Activated CD8-positive, alpha-beta memory T cell treated with anti-CD3 and anti-CD28 coated beads, Interleukin-2, amount 10 ng/mL, durations not matched to agents 7 days and 5 days (primary cell): Measurements from ENCODE around the gene SP140. TPM values are rescaled to one million over a fixed set of nuclear protein-coding genes. Genes with fewer than 3 reads are reported as not detected.
A peak's percentile ranks its signal among the peaks of the same experiment; 100 is the strongest.
"Not testable (repeated sequence)": the region's sequence is repeated elsewhere in the genome, so short reads cannot be mapped to it uniquely, and the experiment has no call there.

Experiments
- ATAC-seq: fragments of 150-1000 bp; cut with Tn5 transposase; one replicate; pipeline ENCODE4 v1.10.0; 2021; ENCODE audit warnings: moderate library complexity
- CTCF ChIA-PET: fragments of 350-600 bp; sonication (Branson Sonifier 250); formaldehyde crosslinking; loops from one replicate; lab custom pipeline; 2021; ENCODE audit warnings: antibody characterized with exemption; lab: Charles Lee
- DNase-seq: peaks from one replicate; pipeline ENCODE4 v3.0.0-alpha.2; 2020
- H3K27ac Mint-ChIP-seq: one replicate; pipeline ENCODE4 v1.8.0; 2021; ENCODE audit warnings: mild to moderate bottlenecking, mixed read lengths
- H3K27me3 Mint-ChIP-seq: one replicate; pipeline ENCODE4 v1.8.0; 2021; ENCODE audit warnings: mixed read lengths
- H3K36me3 Mint-ChIP-seq: one replicate; pipeline ENCODE4 v1.8.0; 2021; ENCODE audit warnings: mild to moderate bottlenecking, mixed read lengths
- H3K4me1 Mint-ChIP-seq: one replicate; pipeline ENCODE4 v1.8.0; 2021; ENCODE audit warnings: mixed read lengths
- H3K4me3 Mint-ChIP-seq: one replicate; pipeline ENCODE4 v1.8.0; 2021; ENCODE audit warnings: mild to moderate bottlenecking, moderate library complexity, mixed read lengths
- H3K9me3 Mint-ChIP-seq: one replicate; pipeline ENCODE4 v1.8.0; 2022; ENCODE audit warnings: low read depth, mixed read lengths
- total RNA-seq, 2 experiments: library from RNA; stranded (reverse); gene quantifications; one replicate each; pipeline ENCODE4 v1.2.3, GENCODE V29; 2021

SP140 gene
- total RNA-seq, 2 experiments from 2014 or later, result 132 to 142 TPM

- Mint-ChIP-seq H3K36me3 (peaks cover 79% of the 10 kb centered on the region), H3K4me3 (peak overlapping the region; percentile 30), H3K4me1 (peaks cover 65% of the 10 kb centered on the region), H3K9me3 (no peaks in the 10 kb centered on the region), H3K27me3 (no peaks in the 10 kb centered on the region), H3K27ac (peak overlapping the region; percentile 67)
- DNase-seq (peak; percentile 79), ATAC-seq (peak; percentile 13)
- CTCF ChIA-PET, result interaction anchor here (0.7 to 2.1 kb wide), 3 partner anchors 9 to 11 kb away, joined by 3 to 7 read pairs (median 4); partner anchors contain the start of gene SP140
Observed at GRCh38 chr2:230216489-230216888, 9.0 kb upstream of the SP140 start.

GRCh38 chr2:230217424-230217823 lies 8.1 kb upstream of the SP140 start:
- ATAC-seq, result no peak
- Mint-ChIP-seq H3K4me3 (peak overlapping the region; percentile 97), H3K36me3 (peaks cover 71% of the 10 kb centered on the region), H3K27ac (peak overlapping the region; percentile 61), H3K9me3 (no peaks in the 10 kb centered on the region), H3K27me3 (no peaks in the 10 kb centered on the region), H3K4me1 (peaks cover 66% of the 10 kb centered on the region)
- no peak for DNase-seq
- CTCF ChIA-PET, result interaction anchor here (1.2 to 2.1 kb wide), 2 partner anchors 8 to 10 kb away, joined by 4 to 7 read pairs; partner anchors contain the start of gene SP140

- CTCF ChIA-PET, result interaction anchor here (1.0 kb wide), 1 partner anchor 384 kb away, joined by 3 read pairs; no protein-coding TSS in a partner anchor
- H3K36me3 Mint-ChIP-seq, result peaks cover 62% of the 10 kb centered on the region
Observed at GRCh38 chr2:230218421-230218820, 7.1 kb upstream of the SP140 start.

GRCh38 chr2:230219419-230220331 lies 5.9 kb upstream of the SP140 start, which contains the start of gene SP110:
Gene SP110 (minus strand): TSS chr2:230219984. CDS start chr2:230216927, 3,057 bp downstream.
- CTCF ChIA-PET, result interaction anchor here (1.0 to 1.4 kb wide), 3 partner anchors 8 to 383 kb away, joined by 3 to 6 read pairs (median 4); no protein-coding TSS in a partner anchor
- no peaks in the 10 kb centered on the region for H3K9me3 Mint-ChIP-seq
- peak; percentile 89 for ATAC-seq

More at GRCh38 chr2:230218421-230218820, 7.1 kb upstream of the SP140 start:
- Mint-ChIP-seq H3K4me1 (peaks cover 71% of the 10 kb centered on the region), H3K4me3 (peak overlapping the region; percentile 97), H3K27me3 (no peaks in the 10 kb centered on the region), H3K9me3 (no peaks in the 10 kb centered on the region), H3K27ac (peak overlapping the region; percentile 61)
- DNase-seq (no peak), ATAC-seq (no peak)

GRCh38 chr2:230220347-230220969 lies 5.1 kb upstream of the SP140 start:
- CTCF ChIA-PET, result interaction anchor here (1.4 kb wide), 2 partner anchors 7 to 10 kb away, joined by 3 to 6 read pairs; no protein-coding TSS in a partner anchor
- Mint-ChIP-seq H3K4me3 (peak overlapping the region; percentile 97), H3K9me3 (no peaks in the 10 kb centered on the region), H3K27me3 (no peaks in the 10 kb centered on the region), H3K36me3 (peaks cover 45% of the 10 kb centered on the region), H3K27ac (peak overlapping the region; percentile 94), H3K4me1 (peaks cover 77% of the 10 kb centered on the region)
- DNase-seq, result no peak
- ATAC-seq, result no peak

More at GRCh38 chr2:230219419-230220331, 5.9 kb upstream of the SP140 start, which contains the start of gene SP110:
- DNase-seq, result peak; percentile 93
- H3K27ac Mint-ChIP-seq, result peak within 1 kb of the TSS; percentile 94
- H3K4me3 Mint-ChIP-seq, result peak within 1 kb of the TSS; percentile 97
- H3K36me3 Mint-ChIP-seq, result peaks cover 50% of the 10 kb centered on the region
- no peaks in the 10 kb centered on the region for H3K27me3 Mint-ChIP-seq
- peaks cover 72% of the 10 kb centered on the region for H3K4me1 Mint-ChIP-seq

- CTCF ChIA-PET, result interaction anchor here (1.4 kb wide), 1 partner anchor 9 kb away, joined by 3 read pairs; no protein-coding TSS in a partner anchor
- Mint-ChIP-seq H3K36me3 (peaks cover 39% of the 10 kb centered on the region), H3K27me3 (no peaks in the 10 kb centered on the region), H3K4me1 (peaks cover 69% of the 10 kb centered on the region), H3K27ac (peak overlapping the region; percentile 60), H3K9me3 (no peaks in the 10 kb centered on the region), H3K4me3 (no peak overlapping the region)
- ATAC-seq (no peak), DNase-seq (no peak)
Observed at GRCh38 chr2:230221493-230221892, 4.0 kb upstream of the SP140 start.

- CTCF ChIA-PET, H3K4me3 Mint-ChIP-seq, DNase-seq, H3K9me3 Mint-ChIP-seq, H3K27me3 Mint-ChIP-seq, ATAC-seq: not testable (repeated sequence)
- Mint-ChIP-seq H3K27ac (peak overlapping the region; percentile 9), H3K36me3 (peaks cover 31% of the 10 kb centered on the region), H3K4me1 (peaks cover 61% of the 10 kb centered on the region)
Observed at GRCh38 chr2:230222829-230223228, 2.7 kb upstream of the SP140 start.

GRCh38 chr2:230224458-230224857 lies 1.1 kb upstream of the SP140 start:
- H3K36me3 Mint-ChIP-seq, result peaks cover 31% of the 10 kb centered on the region
- peak overlapping the region; percentile 92 for H3K4me3 Mint-ChIP-seq
- CTCF ChIA-PET, result interaction anchor here (1.1 kb wide), 1 partner anchor 97 kb away, joined by 3 read pairs; no protein-coding TSS in a partner anchor

GRCh38 chr2:230226051-230226551 lies 565 bp downstream of the SP140 start:
- DNase-seq, result peak; percentile 54
- H3K9me3 Mint-ChIP-seq, result peaks cover 9% of the 10 kb centered on the region
- peaks cover 73% of the 10 kb centered on the region for H3K4me1 Mint-ChIP-seq
- no peaks in the 10 kb centered on the region for H3K27me3 Mint-ChIP-seq
- H3K4me3 Mint-ChIP-seq, result peak overlapping the region; percentile 92
- CTCF ChIA-PET, result interaction anchor here (0.6 to 1.5 kb wide), 4 partner anchors 9 to 1168 kb away, joined by 3 to 7 read pairs (median 3); no protein-coding TSS in a partner anchor
- peaks cover 39% of the 10 kb centered on the region for H3K36me3 Mint-ChIP-seq
- peak overlapping the region; percentile 98 for H3K27ac Mint-ChIP-seq
- ATAC-seq, result peak; percentile 40

More at GRCh38 chr2:230224458-230224857, 1.1 kb upstream of the SP140 start:
- Mint-ChIP-seq H3K4me1 (peaks cover 66% of the 10 kb centered on the region), H3K27ac (peak overlapping the region; percentile 98), H3K27me3 (no peaks in the 10 kb centered on the region), H3K9me3 (no peaks in the 10 kb centered on the region)
- DNase-seq, result no peak
- no peak for ATAC-seq

- Mint-ChIP-seq H3K27me3 (no peaks in the 10 kb centered on the region), H3K9me3 (peaks cover 12% of the 10 kb centered on the region), H3K36me3 (peaks cover 48% of the 10 kb centered on the region), H3K4me1 (peaks cover 75% of the 10 kb centered on the region), H3K4me3 (peak overlapping the region; percentile 92), H3K27ac (peak overlapping the region; percentile 88)
- CTCF ChIA-PET, result interaction anchor here (1.1 to 1.8 kb wide), 4 partner anchors 8 to 487 kb away, joined by 3 to 6 read pairs (median 4); partner anchors contain the start of gene SP110
- ATAC-seq, result no peak
- DNase-seq, result no peak
Observed at GRCh38 chr2:230227216-230227615, 1.7 kb downstream of the SP140 start.

GRCh38 chr2:230230087-230230486 lies 4.6 kb downstream of the SP140 start:
- no peaks in the 10 kb centered on the region for H3K27me3 Mint-ChIP-seq
- ATAC-seq, result no peak
- no peak for DNase-seq
- CTCF ChIA-PET, result interaction anchor here (1.0 kb wide), 1 partner anchor 9 kb away, joined by 3 read pairs; no protein-coding TSS in a partner anchor
- peaks cover 66% of the 10 kb centered on the region for H3K4me1 Mint-ChIP-seq
- H3K9me3 Mint-ChIP-seq, result peaks cover 12% of the 10 kb centered on the region
- H3K4me3 Mint-ChIP-seq, result peak overlapping the region; percentile 60
- peak overlapping the region; percentile 53 for H3K27ac Mint-ChIP-seq
- peaks cover 59% of the 10 kb centered on the region for H3K36me3 Mint-ChIP-seq

GRCh38 chr2:230230496-230231200 lies 5.1 kb downstream of the SP140 start:
- Mint-ChIP-seq H3K36me3 (peaks cover 62% of the 10 kb centered on the region), H3K27me3 (no peaks in the 10 kb centered on the region), H3K27ac (peak overlapping the region; percentile 57), H3K4me3 (peak overlapping the region; percentile 60), H3K9me3 (peaks cover 12% of the 10 kb centered on the region), H3K4me1 (peaks cover 66% of the 10 kb centered on the region)
- DNase-seq, result no peak
- ATAC-seq, result no peak
- CTCF ChIA-PET, result interaction anchor here (1.0 kb wide), 1 partner anchor 9 kb away, joined by 3 read pairs; no protein-coding TSS in a partner anchor
